ENCODE data around the gene PARVA. TPM values are rescaled to one million over a fixed set of nuclear protein-coding genes. Genes with fewer than 3 reads are reported as not detected.

Gene PARVA
- total and polyA plus RNA-seq, 9 of the 15 experiments (the other 6 are each of a cell fraction or from before 2014, with no cell fraction given): 0.11 TPM; not detected in 8

DNA sequence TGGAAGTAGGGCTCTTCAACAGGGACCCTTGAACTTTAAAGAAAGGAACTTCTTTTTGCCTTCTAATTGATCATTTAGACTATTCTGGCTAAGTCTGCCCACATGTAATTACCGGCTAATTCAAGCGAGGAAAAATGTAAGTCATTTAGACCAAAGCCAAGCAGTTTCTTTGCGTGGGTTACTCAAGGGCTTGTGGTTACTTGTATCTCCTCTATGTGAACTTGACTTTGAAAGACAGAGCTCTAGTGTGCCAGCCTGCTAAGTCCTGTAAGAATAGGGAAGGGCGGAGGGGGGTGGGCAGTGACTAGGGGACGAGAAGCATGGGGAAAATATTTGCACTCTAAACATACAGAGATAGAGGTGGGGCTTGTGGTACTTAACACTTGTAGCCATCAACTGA is 151.7 kb downstream of the PARVA start:
- BruUV-seq (replicated peaks): no TSS peak
- CTCF ChIA-PET (ENCODE audit: low intra/inter-chr PET ratio): no interaction called here
- TF ChIP-seq ZNF717 (CRISPR knock-in tag; IDR thresholded peaks at IDR 0.05) (no peak), TAF1 (IDR thresholded peaks at IDR 0.05; ENCODE audit: control insufficient read depth, extremely low read depth, insufficient read depth, low read length, severe bottlenecking) (no peak), ELF4 (CRISPR knock-in tag; IDR thresholded peaks at IDR 0.05) (no peak), KAT7 (CRISPR knock-in tag; IDR thresholded peaks at IDR 0.05; ENCODE audit: borderline replicate concordance) (no peak), ZNF639 (CRISPR knock-in tag; conservative IDR thresholded peaks at IDR 0.05 in 1 of 2, IDR thresholded peaks at IDR 0.05 in 1 of 2) (no peak), ETS1 (conservative IDR thresholded peaks at IDR 0.05; ENCODE audit: control insufficient read depth, low read depth, low read length) (no peak), TBP (optimal IDR thresholded peaks at IDR 0.05; ENCODE audit: low read depth, low read length) (no peak), NFE2L1 (tag; IDR thresholded peaks at IDR 0.05; ENCODE audit: borderline replicate concordance, low read depth) (no peak), ZFX (CRISPR knock-in tag; IDR thresholded peaks at IDR 0.05) (no peak), ZNF280B (CRISPR knock-in tag; IDR thresholded peaks at IDR 0.05) (no peak)

More for the DNA sequence above, 151.7 kb downstream of the PARVA start:
- FAIRE-seq (no peak), DNase-seq (ENCODE audit: extremely low read depth in 1 of 4, low spot score in 3 of 4) (no peak), ATAC-seq (no peak)
- H3K9me1 ChIP-seq (ENCODE audit: control insufficient read depth, insufficient read depth, low read length): no peaks in the 10 kb centered on the region
- H3K4me2 ChIP-seq (ENCODE audit: insufficient read depth, low read length): no peak overlapping the region
- POLR2A ChIA-PET: no interaction called here
- in situ Hi-C loops (cut with MboI) (no loop called here), intact Hi-C loops (cut with micrococcal nuclease) (no loop called here)
- no peaks in the 10 kb centered on the region for H4K20me1 ChIP-seq (replicated peaks; ENCODE audit: control insufficient read depth, insufficient read depth, low read length)
- peaks cover 54% of the 10 kb centered on the region in 2 experiments for H3K27me3 ChIP-seq (ENCODE audit: control insufficient read depth in 2 of 2, insufficient read depth in 2 of 2, low read length in 2 of 2)
- H3K36me3 ChIP-seq (ENCODE audit: control insufficient read depth, insufficient read depth, low read length): no peaks in the 10 kb centered on the region
- no peak overlapping the region for H3K27ac ChIP-seq (ENCODE audit: extremely low read depth, low read depth, low read length)
- H3K4me3 ChIP-seq: no peak overlapping the region
- H2AFZ ChIP-seq (ENCODE audit: low read depth, low read length): no peak overlapping the region
- no peaks in the 10 kb centered on the region for H3K79me2 ChIP-seq (ENCODE audit: control insufficient read depth, insufficient read depth, low read length)
- WGBS (ENCODE audit: insufficient coverage, low coverage, missing lambda C conversion rate): 12% methylated on average over 5 of the region's 5 CpGs
- H3K9ac ChIP-seq (ENCODE audit: insufficient read depth in 1 of 2, low read depth in 2 of 2, low read length in 2 of 2): no peak overlapping the region
- H3K9me3 ChIP-seq (replicated peaks; ENCODE audit: control insufficient read depth, insufficient read depth, low read depth, low read length): no peaks in the 10 kb centered on the region
- no peaks in the 10 kb centered on the region for H3K4me1 ChIP-seq (replicated peaks in 1 of 2; ENCODE audit: control insufficient read depth in 2 of 2, insufficient read depth in 2 of 2, low read length in 2 of 2)

Data from K562 (cell line).